ENCODE data around the gene STOML3. TPM values are rescaled to one million over a fixed set of nuclear protein-coding genes. Genes with fewer than 3 reads are reported as not detected.

Gene STOML3
- 0.18 TPM for total RNA-seq (ENCODE audit: unreplicated experiment)
- long read RNA-seq, partial matches to known transcripts: 0 of 1 reads
- long read RNA-seq, other reads (novel, unspliced or antisense): 0 of 1 reads

- peak within 1 kb of the TSS; percentile 8 for H3K27ac Mint-ChIP-seq (ENCODE audit: unreplicated experiment)
Observed at GRCh38 chr13:38990693-38991092, at the start of gene STOML3. STOML3 (minus strand) TSS chr13:38990831; CDS start chr13:38990721, 110 bp downstream.

GRCh38 chr13:39040206-39040605 is 49.6 kb upstream of the STOML3 start:
- DNase-seq (ENCODE audit: low spot score): no peak
- Mint-ChIP-seq H3K4me3 (ENCODE audit: unreplicated experiment) (no peak overlapping the region), H3K27ac (ENCODE audit: unreplicated experiment) (no peak overlapping the region), H3K27me3 (ENCODE audit: unreplicated experiment) (peaks cover 2% of the 10 kb centered on the region), H3K4me1 (ENCODE audit: unreplicated experiment) (peaks cover 22% of the 10 kb centered on the region), H3K9me3 (ENCODE audit: unreplicated experiment) (no peaks in the 10 kb centered on the region), H3K36me3 (ENCODE audit: low read depth, unreplicated experiment) (peaks cover 4% of the 10 kb centered on the region)
- no peak for TF ChIP-seq CTCF (IDR thresholded peaks at IDR 0.05; ENCODE audit: unreplicated experiment)

More at GRCh38 chr13:38990693-38991092, at the start of gene STOML3:
- Mint-ChIP-seq H3K9me3 (ENCODE audit: unreplicated experiment) (no peaks in the 10 kb centered on the region), H3K36me3 (ENCODE audit: low read depth, unreplicated experiment) (no peaks in the 10 kb centered on the region), H3K27me3 (ENCODE audit: unreplicated experiment) (peaks cover 2% of the 10 kb centered on the region), H3K4me3 (ENCODE audit: unreplicated experiment) (no peak within 1 kb of the TSS), H3K4me1 (ENCODE audit: unreplicated experiment) (peaks cover 12% of the 10 kb centered on the region)
- no peak for DNase-seq (ENCODE audit: low spot score)
- TF ChIP-seq CTCF (IDR thresholded peaks at IDR 0.05; ENCODE audit: unreplicated experiment): no peak

GRCh38 chr13:39039041-39039440 is 48.4 kb upstream of the STOML3 start:
- H3K4me1 Mint-ChIP-seq (ENCODE audit: unreplicated experiment): peaks cover 29% of the 10 kb centered on the region
- H3K27ac Mint-ChIP-seq (ENCODE audit: unreplicated experiment): peak overlapping the region; percentile 78

GRCh38 chr13:39038569-39039030 is 48.0 kb upstream of the STOML3 start:
- peaks cover 33% of the 10 kb centered on the region for H3K4me1 Mint-ChIP-seq (ENCODE audit: unreplicated experiment)
- no peaks in the 10 kb centered on the region for H3K9me3 Mint-ChIP-seq (ENCODE audit: unreplicated experiment)
- DNase-seq (ENCODE audit: low spot score): no peak
- TF ChIP-seq CTCF (IDR thresholded peaks at IDR 0.05; ENCODE audit: unreplicated experiment): no peak
- H3K27me3 Mint-ChIP-seq (ENCODE audit: unreplicated experiment): peaks cover 2% of the 10 kb centered on the region
- H3K27ac Mint-ChIP-seq (ENCODE audit: unreplicated experiment): peak overlapping the region; percentile 79
- peak overlapping the region; percentile 98 for H3K4me3 Mint-ChIP-seq (ENCODE audit: unreplicated experiment)
- H3K36me3 Mint-ChIP-seq (ENCODE audit: low read depth, unreplicated experiment): no peaks in the 10 kb centered on the region

More at GRCh38 chr13:39039041-39039440, 48.4 kb upstream of the STOML3 start:
- Mint-ChIP-seq H3K4me3 (ENCODE audit: unreplicated experiment) (peak overlapping the region; percentile 98), H3K36me3 (ENCODE audit: low read depth, unreplicated experiment) (peaks cover under 1% of the 10 kb centered on the region), H3K27me3 (ENCODE audit: unreplicated experiment) (peaks cover 2% of the 10 kb centered on the region), H3K9me3 (ENCODE audit: unreplicated experiment) (no peaks in the 10 kb centered on the region)
- DNase-seq (ENCODE audit: low spot score): no peak
- TF ChIP-seq CTCF (IDR thresholded peaks at IDR 0.05; ENCODE audit: unreplicated experiment): no peak

GRCh38 chr13:39037880-39038568 is 47.4 kb upstream of the STOML3 start, which contains the start of the genes NHLRC3 and PROSER1:
NHLRC3 (plus strand) TSS chr13:39038456; CDS start chr13:39038640, 184 bp downstream.
PROSER1 (minus strand) TSS chr13:39038089; CDS start chr13:39037242, 847 bp downstream.
- peak; percentile 78 for DNase-seq (ENCODE audit: low spot score)
- H3K4me1 Mint-ChIP-seq (ENCODE audit: unreplicated experiment): peaks cover 33% of the 10 kb centered on the region
- no peaks in the 10 kb centered on the region for H3K9me3 Mint-ChIP-seq (ENCODE audit: unreplicated experiment)
- TF ChIP-seq CTCF (IDR thresholded peaks at IDR 0.05; ENCODE audit: unreplicated experiment): no peak
- peak within 1 kb of the TSS; percentile 82 for H3K27ac Mint-ChIP-seq (ENCODE audit: unreplicated experiment)
- H3K27me3 Mint-ChIP-seq (ENCODE audit: unreplicated experiment): peaks cover 2% of the 10 kb centered on the region
- H3K36me3 Mint-ChIP-seq (ENCODE audit: low read depth, unreplicated experiment): no peaks in the 10 kb centered on the region
- peak within 1 kb of the TSS; percentile 98 for H3K4me3 Mint-ChIP-seq (ENCODE audit: unreplicated experiment)
